K562 (cell line): ENCODE measurements around the gene AFF3. TPM values are rescaled to one million over a fixed set of nuclear protein-coding genes. Genes with fewer than 3 reads are reported as not detected.

Source experiments
- ATAC-seq: fragments of 200-7000 bp; cut with Tn5 transposase; 3 replicates; pipeline ENCODE4 v1.9.1; 2020; ENCODE audit warnings: moderate library complexity
- BruUV-seq: library from RNA; stranded (reverse); fragments of 400-500 nt; replicated peaks from 2 replicates; lab custom pipeline; 2021; lab: Mats Ljungman, UMichigan
- CTCF ChIA-PET: fragments of 300-600 bp; formaldehyde crosslinking; extraction: SDS; loops from one replicate; lab custom pipeline; 2021; ENCODE audit warnings: low intra/inter-chr PET ratio; lab: Yijun Ruan, JAX
- POLR2A ChIA-PET: fragments of 300-600, 350-650 bp; sonication (Branson Sonifier 250); formaldehyde crosslinking; extraction: SDS; loops from one replicate; lab custom pipeline; 2021; ENCODE audit warnings: antibody characterized with exemption, inconsistent platforms; lab: Yijun Ruan, JAX
- DNase-seq, 4 experiments: peaks; one replicate each; pipeline versions ENCODE4 v3.0.0 to v3.0.0-alpha.2; 2011 to 2018; ENCODE audit warnings: low spot score in 3 of 4, mixed read lengths in 3 of 4; ENCODE audit errors: extremely low read depth in 1 of 4
- FAIRE-seq: peaks from 2 replicates; lab custom pipeline; 2011; peaks lifted over from hg19 to GRCh38; lab: Jason Lieb, UNC
- H2AFZ ChIP-seq: 2 replicates; pipeline ENCODE4 v1.6.0; 2011; ENCODE audit warnings: low read depth, low read length, control low read depth, inconsistent platforms
- H3K27ac ChIP-seq: fragments of 200-600 bp; 3 replicates; pipeline ENCODE4 v1.8.0; 2011; ENCODE audit warnings: low read depth, mild to moderate bottlenecking, control low read depth, inconsistent platforms, low read length, moderate library complexity, mixed read lengths; ENCODE audit errors: extremely low read depth
- H3K27me3 ChIP-seq, 2 experiments: fragments of 300-600 bp in 1 of 2; 2 replicates in 1 of 2; 3 replicates in 1 of 2; pipeline versions ENCODE4 v1.6.0 to v1.8.0; 2011; ENCODE audit warnings: inconsistent platforms in 2 of 2, low read length in 2 of 2, mild to moderate bottlenecking in 1 of 2, mixed read lengths in 1 of 2, moderate library complexity in 1 of 2; ENCODE audit not compliant: control insufficient read depth in 2 of 2, insufficient read depth in 2 of 2
- H3K36me3 ChIP-seq: fragments of 300-600 bp; 3 replicates; pipeline ENCODE4 v1.8.0; 2011; ENCODE audit warnings: mild to moderate bottlenecking, low read length, inconsistent platforms; ENCODE audit not compliant: control insufficient read depth, insufficient read depth
- H3K4me1 ChIP-seq, 2 experiments: fragments of 200-600 bp in 1 of 2; replicated peaks in 1 of 2; 2 replicates in 1 of 2; 3 replicates in 1 of 2; pipeline versions ENCODE4 v1.5.1 to v1.8.0; 2011; ENCODE audit warnings: inconsistent platforms in 2 of 2, low read length in 2 of 2, mild to moderate bottlenecking in 1 of 2, mixed read lengths in 1 of 2, moderate library complexity in 1 of 2; ENCODE audit not compliant: control insufficient read depth in 2 of 2, insufficient read depth in 2 of 2
- H3K4me2 ChIP-seq: 2 replicates; pipeline ENCODE4 v1.6.1; 2011; ENCODE audit warnings: low read length, control low read depth, inconsistent platforms, mixed read lengths; ENCODE audit not compliant: insufficient read depth
- H3K4me3 ChIP-seq: fragments of 200-600 bp; sonication (generic), shearing (Covaris generic); 2 replicates; pipeline ENCODE4 v1.5.1; 2016; ENCODE audit warnings: control low read depth, inconsistent platforms
- H3K79me2 ChIP-seq: fragments of 200-600 bp; 3 replicates; pipeline ENCODE4 v1.8.0; 2011; ENCODE audit warnings: low read length, inconsistent platforms; ENCODE audit not compliant: control insufficient read depth, insufficient read depth
- H3K9ac ChIP-seq, 2 experiments: 2 replicates each; pipeline versions ENCODE4 v1.6.0 to v1.6.1; 2011; ENCODE audit warnings: low read depth in 2 of 2, low read length in 2 of 2, control low read depth in 1 of 2, inconsistent platforms in 1 of 2, mild to moderate bottlenecking in 1 of 2, mixed read lengths in 1 of 2; ENCODE audit not compliant: insufficient read depth in 1 of 2
- H3K9me1 ChIP-seq: one replicate; pipeline ENCODE4 v1.6.0; 2011; ENCODE audit warnings: inconsistent platforms, mild to moderate bottlenecking, low read length, moderate library complexity; ENCODE audit not compliant: control insufficient read depth, insufficient read depth
- H3K9me3 ChIP-seq: replicated peaks from 2 replicates; pipeline ENCODE4 v1.5.1; 2011; ENCODE audit warnings: low read depth, low read length, inconsistent platforms; ENCODE audit not compliant: control insufficient read depth, insufficient read depth
- H4K20me1 ChIP-seq: replicated peaks from 2 replicates; pipeline ENCODE4 v1.6.1; 2011; ENCODE audit warnings: low read length, inconsistent platforms, mixed read lengths; ENCODE audit not compliant: control insufficient read depth, insufficient read depth
- BRCA1 ChIP-seq, 2 experiments: fragments of 450-650 bp in 1 of 2; sonication (generic) in 1 of 2; formaldehyde crosslinking in 1 of 2; IDR thresholded peaks; 2 replicates each; pipeline versions ENCODE4 v1.5.0 to v1.6.1; 2017 to 2020; ENCODE audit warnings: mild to moderate bottlenecking in 1 of 2, missing genetic modification reagents in 1 of 2
- BRF2 ChIP-seq: IDR thresholded peaks from 3 replicates; pipeline ENCODE4 v1.6.1; 2011; ENCODE audit warnings: borderline replicate concordance, mild to moderate bottlenecking; ENCODE audit not compliant: insufficient read length, insufficient read depth
- CEBPZ ChIP-seq: fragments of 150-350 bp; IDR thresholded peaks from 2 replicates; pipeline ENCODE4 v1.6.1; 2014; ENCODE audit warnings: low read depth, mild to moderate bottlenecking, low read length, borderline replicate concordance
- CREM ChIP-seq: IDR thresholded peaks from 2 replicates; pipeline ENCODE4 v1.6.1; 2014; ENCODE audit warnings: antibody characterized with exemption, low read depth
- CSDE1 ChIP-seq, 2 experiments: fragments of 450-650 bp; IDR thresholded peaks; 2 replicates each; pipeline ENCODE4 v1.6.1; 2016; ENCODE audit warnings: mild to moderate bottlenecking in 1 of 2
- ELK1 ChIP-seq: sonication (generic); formaldehyde crosslinking; IDR thresholded peaks from 2 replicates; pipeline ENCODE4 v1.8.1; 2022; ENCODE audit warnings: missing genetic modification reagents
- MAFK ChIP-seq: IDR thresholded peaks from 2 replicates; pipeline ENCODE4 v1.6.1; 2011; ENCODE audit warnings: low read length, improper control_type of control experiment
- NCOA1 ChIP-seq: fragments of 450-650 bp; IDR thresholded peaks from 2 replicates; pipeline ENCODE4 v1.6.1; 2016; ENCODE audit warnings: low read depth
- PRMT5 ChIP-seq: sonication (generic); formaldehyde crosslinking; IDR thresholded peaks from 2 replicates; pipeline ENCODE4 v1.5.0; 2020; ENCODE audit warnings: missing genetic modification reagents
- ZBTB11 ChIP-seq, 3 experiments: fragments of 200-800 bp in 1 of 3; fragments of 250-450 bp in 1 of 3; fragments of 450-650 bp in 1 of 3; sonication (Bioruptor Pico) in 1 of 3; sonication (Bioruptor generic) in 1 of 3; formaldehyde crosslinking in 1 of 3; IDR thresholded peaks; 2 replicates each; pipeline versions ENCODE4 v1.6.1 to v1.8.0; 2016 to 2022; ENCODE audit warnings: mild to moderate bottlenecking in 2 of 3, missing genetic modification characterization in 2 of 3, missing compliant biosample characterization in 1 of 3, moderate library complexity in 1 of 3
- ZFPM2 ChIP-seq: fragments of 250-450 bp; sonication (Bioruptor Pico); IDR thresholded peaks from 2 replicates; pipeline ENCODE4 v1.5.1; 2022; ENCODE audit warnings: mild to moderate bottlenecking
- ZNF23 ChIP-seq: fragments of 250-450 bp; sonication (Bioruptor Pico); IDR thresholded peaks from 2 replicates; pipeline ENCODE4 v1.4.0; 2020; ENCODE audit warnings: mild to moderate bottlenecking
- WGBS: fragments of 100-300 bp; shearing (Covaris generic); methylation state at CpG from one replicate; pipeline ENCODE4 v1.1.6; 2016; ENCODE audit warnings: low coverage, mixed read lengths; ENCODE audit not compliant: insufficient coverage; ENCODE audit errors: missing lambda C conversion rate; 5-methylcytosine and 5-hydroxymethylcytosine counted together
- in situ Hi-C: fragments of 300-500 bp; cut with MboI; formaldehyde crosslinking; loops from 4 replicates; pipeline ENCODE4 v1.15.0; 2018; ENCODE audit warnings: inconsistent platforms, mixed read lengths
- intact Hi-C: fragments of 100-400 bp; cut with micrococcal nuclease; formaldehyde crosslinking; loops from 2 replicates; pipeline ENCODE4 v1.14.2; 2022
- polyA plus RNA-seq, 8 experiments: library from polyadenylated mRNA; depleted of rRNA in 4 of 8; stranded (reverse) in 5 of 8; unstranded in 3 of 8; fragments of >200 nt; fragmentation: Nextera tagmentation in 2 of 8; fragmentation: Illumina TruSeq in 1 of 8; extraction: Ambion mirVana in 2 of 8; extraction: Trizol in 1 of 8; gene quantifications; 2 replicates each; pipeline versions ENCODE4 v1.2.1 to v1.2.3, GENCODE V29; 2011 to 2014; ENCODE audit warnings: inconsistent platforms in 1 of 8, missing spikeins in 1 of 8
- total RNA-seq, 7 experiments: library from RNA; depleted of rRNA in 6 of 7; stranded (reverse); fragments of >200 nt in 6 of 7; fragmentation: Illumina TruSeq in 2 of 7; extraction: Trizol in 2 of 7; gene quantifications; 2 replicates each; pipeline versions ENCODE4 v1.2.1 to v1.2.3, GENCODE V29; 2011 to 2021; ENCODE audit warnings: low replicate concordance in 1 of 7

The AFF3 gene
- total and polyA plus RNA-seq, 9 of the 15 experiments (the other 6 are each of a cell fraction or from before 2014, with no cell fraction given), result 0.02 to 0.11 TPM; not detected in 7

GRCh38 chr2:99645960-99646359 lies 496.4 kb downstream of the AFF3 start:
- no peaks in the 10 kb centered on the region for H3K79me2 ChIP-seq
- no peak overlapping the region for H3K4me3 ChIP-seq
- ChIA-PET POLR2A (no interaction called here), CTCF (no interaction called here)
- WGBS, result 0% methylated on average over 2 of the region's 2 CpGs
- DNase-seq (no peak), FAIRE-seq (no peak), ATAC-seq (no peak)
- no peak overlapping the region for H3K27ac ChIP-seq
- no peaks in the 10 kb centered on the region; the same call in 1 of the 2 replicates for H4K20me1 ChIP-seq
- H3K9ac ChIP-seq, result no peak overlapping the region
- intact Hi-C loops, result no loop called here
- no TSS peak for BruUV-seq
- in situ Hi-C loops, result no loop called here
- no peak overlapping the region for H2AFZ ChIP-seq
- no peaks in the 10 kb centered on the region for H3K4me1 ChIP-seq
- H3K9me3 ChIP-seq, result no peaks in the 10 kb centered on the region
- no peak overlapping the region for H3K4me2 ChIP-seq
- no peaks in the 10 kb centered on the region for H3K36me3 ChIP-seq
- H3K27me3 ChIP-seq, result peaks cover 7 to 27% of the 10 kb centered on the region in 2 experiments; a peak in 4 of 5 replicates
- no peaks in the 10 kb centered on the region for H3K9me1 ChIP-seq
- TF ChIP-seq ZNF23 (CRISPR knock-in tag), result no peak
- TF ChIP-seq CREM, result no peak
- no peak for TF ChIP-seq ELK1 (CRISPR knock-in tag)
- TF ChIP-seq CSDE1 (IDR thresholded peaks at IDR 0.05), result no peak
- TF ChIP-seq BRCA1 (IDR thresholded peaks at IDR 0.05), result no peak
- TF ChIP-seq BRCA1 (CRISPR knock-in tag; IDR thresholded peaks at IDR 0.05), result no peak
- TF ChIP-seq ZFPM2 (CRISPR knock-in tag), result no peak
- TF ChIP-seq CEBPZ, result no peak
- TF ChIP-seq MAFK, result no peak
- TF ChIP-seq BRF2, result no peak
- TF ChIP-seq PRMT5, result no peak
- no peak for TF ChIP-seq NCOA1
- no peak for TF ChIP-seq ZBTB11 (CRISPR knock-in tag; IDR thresholded peaks at IDR 0.05)
